B cell (primary cell): Measurements from ENCODE around the gene TCL1A. TPM values are rescaled to one million over a fixed set of nuclear protein-coding genes. Genes with fewer than 3 reads are reported as not detected.

Source experiments
- ATAC-seq: fragments of 200-7000 bp; cut with Tn5 transposase; one replicate; pipeline ENCODE4 v1.10.0; 2021; ENCODE audit warnings: low read depth, mild to moderate bottlenecking, moderate number of reproducible peaks, moderate library complexity
- CTCF ChIA-PET: fragments of 350-600 bp; sonication (Branson Sonifier 250); formaldehyde crosslinking; loops from one replicate; lab custom pipeline; 2021; ENCODE audit warnings: antibody characterized with exemption, inconsistent platforms; lab: Charles Lee
- POLR2A ChIA-PET: fragments of 350-600 bp; sonication (Branson Sonifier 250); formaldehyde crosslinking; loops from one replicate; lab custom pipeline; 2021; ENCODE audit warnings: antibody characterized with exemption; lab: Charles Lee
- DNase-seq: peaks from one replicate; pipeline ENCODE4 v3.0.0; 2013
- H2AFZ ChIP-seq: 2 replicates; pipeline ENCODE4 v1.6.1; 2012; ENCODE audit warnings: mild to moderate bottlenecking, low read depth, low read length; ENCODE audit not compliant: insufficient read depth, poor library complexity, severe bottlenecking
- H3K27ac ChIP-seq, 2 donors: 1 replicate in 1 of 2; 2 replicates in 1 of 2; pipeline ENCODE4 v1.5.1; 2012 to 2013; ENCODE audit warnings: low read length in 2 of 2, mild to moderate bottlenecking in 2 of 2, moderate library complexity in 1 of 2
- H3K27me3 ChIP-seq, 4 experiments: fragments of 200-600 bp in 1 of 4; sonication (generic) in 1 of 4; replicated peaks in 1 of 4; 1 replicate in 2 of 4; 2 replicates in 2 of 4; pipeline versions ENCODE4 v1.6.1 to v1.7.0; 2013 to 2016; ENCODE audit warnings: low read length in 3 of 4, mild to moderate bottlenecking in 2 of 4, mixed read lengths in 1 of 4, moderate library complexity in 1 of 4; ENCODE audit not compliant: insufficient read depth in 4 of 4, control insufficient read depth in 3 of 4; ENCODE audit errors: control extremely low read depth in 1 of 4
- H3K36me3 ChIP-seq, 2 experiments: replicated peaks in 1 of 2; 1 replicate in 1 of 2; 2 replicates in 1 of 2; pipeline versions ENCODE4 v1.6.1 to v1.7.1; 2013; ENCODE audit warnings: low read length in 1 of 2; ENCODE audit not compliant: insufficient read depth in 2 of 2, control insufficient read depth in 1 of 2; ENCODE audit errors: control extremely low read depth in 1 of 2, extremely low read depth in 1 of 2
- H3K4me1 ChIP-seq, 2 donors: fragments of 200-600 bp in 1 of 2; sonication (generic) in 1 of 2; 1 replicate in 1 of 2; 2 replicates in 1 of 2; pipeline versions ENCODE4 v1.5.1 to v1.6.1; 2013 to 2017; ENCODE audit warnings: low read length in 2 of 2; ENCODE audit not compliant: control insufficient read depth in 2 of 2, insufficient read depth in 2 of 2
- H3K4me2 ChIP-seq: replicated peaks from 2 replicates; pipeline ENCODE3; 2012; ENCODE audit warnings: mild to moderate bottlenecking, low read depth, low read length; ENCODE audit not compliant: poor library complexity, severe bottlenecking
- H3K4me3 ChIP-seq, 5 experiments: fragments of 200-600 bp in 1 of 5; sonication (generic) in 1 of 5; 1 replicate in 3 of 5; 2 replicates in 2 of 5; pipeline versions ENCODE4 v1.5.1 to v1.7.0; 2011 to 2016; ENCODE audit warnings: low read length in 4 of 5, mild to moderate bottlenecking in 4 of 5, low read depth in 2 of 5, control low read depth in 1 of 5, moderate library complexity in 1 of 5; ENCODE audit not compliant: insufficient read depth in 1 of 5; ENCODE audit errors: control extremely low read depth in 1 of 5, extremely low read depth in 1 of 5
- H3K79me2 ChIP-seq: fragments of 200-600 bp; sonication (generic); one replicate; pipeline ENCODE4 v1.6.0; 2016; ENCODE audit warnings: low read length; ENCODE audit not compliant: control insufficient read depth, insufficient read depth
- H3K9ac ChIP-seq: fragments of 200-600 bp; sonication (generic); 2 replicates; pipeline ENCODE4 v1.6.1; 2017; ENCODE audit warnings: mild to moderate bottlenecking, low read length, moderate library complexity
- H3K9me3 ChIP-seq, 3 donors: one replicate each; pipeline versions ENCODE4 v1.6.1 to v1.7.1; 2013; ENCODE audit warnings: low read length in 2 of 3; ENCODE audit not compliant: control insufficient read depth in 2 of 3, insufficient read depth in 1 of 3; ENCODE audit errors: control extremely low read depth in 1 of 3
- H4K20me1 ChIP-seq: 2 replicates; pipeline ENCODE4 v1.6.0; 2012; ENCODE audit warnings: mild to moderate bottlenecking, low read length; ENCODE audit not compliant: insufficient read depth, control insufficient read depth, poor library complexity, severe bottlenecking
- H3K27ac Mint-ChIP-seq: one replicate; pipeline ENCODE4 v1.8.0; 2021; ENCODE audit warnings: mixed read lengths
- H3K27me3 Mint-ChIP-seq: one replicate; pipeline ENCODE4 v1.8.0; 2021; ENCODE audit warnings: mixed read lengths
- H3K4me1 Mint-ChIP-seq: one replicate; pipeline ENCODE4 v1.8.0; 2021; ENCODE audit warnings: mixed read lengths
- H3K4me3 Mint-ChIP-seq: one replicate; pipeline ENCODE4 v1.8.0; 2021; ENCODE audit warnings: mixed read lengths
- H3K9me3 Mint-ChIP-seq: one replicate; pipeline ENCODE4 v1.8.0; 2022; ENCODE audit warnings: mixed read lengths; ENCODE audit not compliant: insufficient read depth
- EZH2 ChIP-seq: IDR thresholded peaks from 2 replicates; pipeline ENCODE4 v1.6.1; 2012; ENCODE audit warnings: borderline replicate concordance, low read depth, mild to moderate bottlenecking, moderate library complexity, low read length; ENCODE audit not compliant: insufficient read depth, poor library complexity, severe bottlenecking
- WGBS: methylation state at CpG from one replicate; pipeline ENCODE4 v1.1.5; 2013; ENCODE audit warnings: missing lambda C conversion rate; ENCODE audit not compliant: insufficient coverage; 5-methylcytosine and 5-hydroxymethylcytosine counted together
- intact Hi-C: fragments of 100-400 bp; cut with micrococcal nuclease; formaldehyde crosslinking; loops from one replicate; pipeline ENCODE4 v1.10.0; 2022
- polyA plus RNA-seq: library from polyadenylated mRNA; depleted of rRNA; stranded (reverse); fragments of >200 nt; gene quantifications from 2 replicates; pipeline ENCODE4 v1.2.3, GENCODE V29; 2012
- total RNA-seq, 2 donors: library from RNA; stranded (reverse); fragments of 120-200 nt in 1 of 2; gene quantifications; 1 replicate in 1 of 2; 2 replicates in 1 of 2; pipeline versions ENCODE4 v1.2.3 to v1.2.4, GENCODE V29; 2013 to 2022
- TF ChIP-seq, protein P1 (sequence below): fragments of 200-600 bp; IDR thresholded peaks from one replicate; pipeline ENCODE4 v1.8.0; 2022; ENCODE audit warnings: antibody characterized with exemption, mild to moderate bottlenecking

The TCL1A gene
- total and polyA plus RNA-seq, 2 donors (not counting 1 experiment from before 2014, with no cell fraction given): 272 to 770 TPM

DNA sequence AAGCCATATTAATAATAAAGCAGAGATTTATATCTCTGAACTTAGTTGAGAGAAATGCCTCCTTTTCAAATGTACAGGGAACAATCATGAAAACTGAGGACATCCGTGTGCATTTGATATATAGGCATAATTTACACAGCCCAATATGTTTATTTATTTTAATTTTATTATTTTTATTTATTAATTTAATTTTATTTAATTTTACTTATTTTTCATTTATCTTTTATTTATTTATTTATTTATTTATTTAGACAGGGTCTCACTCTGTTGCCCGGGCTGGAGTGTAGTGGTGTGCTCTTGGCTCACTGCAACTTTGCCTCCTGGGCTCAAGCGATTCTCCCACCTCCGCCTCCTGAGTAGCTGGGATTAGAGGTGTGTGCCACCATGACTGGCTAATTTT lies 8.4 kb downstream of the TCL1A start:
- intact Hi-C loops: no loop called here
- H3K79me2 ChIP-seq: peaks cover 61% of the 10 kb centered on the region
- DNase-seq: no peak
- H3K27ac ChIP-seq: peak overlapping the region; percentile 55 to 94
- Mint-ChIP-seq H3K9me3 (no peaks in the 10 kb centered on the region), H3K27me3 (peaks cover 29% of the 10 kb centered on the region), H3K27ac (peak overlapping the region; percentile 60), H3K4me1 (peaks cover 78% of the 10 kb centered on the region), H3K4me3 (peak overlapping the region; percentile 42)
- no peaks in the 10 kb centered on the region for H4K20me1 ChIP-seq
- H3K27me3 ChIP-seq: no peaks in the 10 kb centered on the region
- H2AFZ ChIP-seq: no peak overlapping the region
- no peak overlapping the region for H3K9ac ChIP-seq
- no CpG with 5 or more reads among the region's 4 CpGs for WGBS
- peaks cover 4 to 22% of the 10 kb centered on the region in 2 experiments for H3K36me3 ChIP-seq
- CTCF ChIA-PET: no interaction called here
- H3K4me3 ChIP-seq: peak overlapping the region in 1 of 5 experiments; percentile 17
- H3K4me1 ChIP-seq: peaks cover 80 to 88% of the 10 kb centered on the region in 2 donors
- no peak for ATAC-seq
- TF ChIP-seq EZH2: no peak
- TF ChIP-seq, protein P1, sequence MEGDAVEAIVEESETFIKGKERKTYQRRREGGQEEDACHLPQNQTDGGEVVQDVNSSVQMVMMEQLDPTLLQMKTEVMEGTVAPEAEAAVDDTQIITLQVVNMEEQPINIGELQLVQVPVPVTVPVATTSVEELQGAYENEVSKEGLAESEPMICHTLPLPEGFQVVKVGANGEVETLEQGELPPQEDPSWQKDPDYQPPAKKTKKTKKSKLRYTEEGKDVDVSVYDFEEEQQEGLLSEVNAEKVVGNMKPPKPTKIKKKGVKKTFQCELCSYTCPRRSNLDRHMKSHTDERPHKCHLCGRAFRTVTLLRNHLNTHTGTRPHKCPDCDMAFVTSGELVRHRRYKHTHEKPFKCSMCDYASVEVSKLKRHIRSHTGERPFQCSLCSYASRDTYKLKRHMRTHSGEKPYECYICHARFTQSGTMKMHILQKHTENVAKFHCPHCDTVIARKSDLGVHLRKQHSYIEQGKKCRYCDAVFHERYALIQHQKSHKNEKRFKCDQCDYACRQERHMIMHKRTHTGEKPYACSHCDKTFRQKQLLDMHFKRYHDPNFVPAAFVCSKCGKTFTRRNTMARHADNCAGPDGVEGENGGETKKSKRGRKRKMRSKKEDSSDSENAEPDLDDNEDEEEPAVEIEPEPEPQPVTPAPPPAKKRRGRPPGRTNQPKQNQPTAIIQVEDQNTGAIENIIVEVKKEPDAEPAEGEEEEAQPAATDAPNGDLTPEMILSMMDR: no peak
- POLR2A ChIA-PET: no interaction called here
- peak overlapping the region; percentile 55 for H3K4me2 ChIP-seq
- H3K9me3 ChIP-seq: peaks cover 0 to 7% (median 0%) of the 10 kb centered on the region in 3 donors

DNA sequence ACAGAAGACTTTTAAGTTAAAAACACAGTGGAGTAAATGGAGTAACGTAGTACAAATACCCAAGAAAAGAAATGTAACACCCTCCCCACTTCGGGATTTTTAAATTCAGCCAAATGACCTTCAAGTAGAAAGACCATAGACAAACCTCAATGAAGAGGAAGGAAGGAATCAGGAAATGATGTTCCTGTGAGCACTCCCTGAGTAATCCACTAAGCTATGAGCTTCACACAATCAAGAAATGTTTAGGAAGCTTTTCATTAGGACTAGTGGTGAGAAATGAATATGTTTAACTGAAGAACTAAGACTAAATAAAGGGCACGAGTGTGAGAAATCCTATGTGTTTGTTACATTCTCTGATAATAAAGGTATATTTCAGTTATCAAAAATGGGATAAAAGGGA lies 10.1 kb downstream of the TCL1A start:
- H3K27me3 ChIP-seq: no peaks in the 10 kb centered on the region
- no peak for DNase-seq
- Mint-ChIP-seq H3K4me3 (peak overlapping the region; percentile 52), H3K27ac (peak overlapping the region; percentile 73), H3K27me3 (peaks cover 27% of the 10 kb centered on the region), H3K9me3 (no peaks in the 10 kb centered on the region), H3K4me1 (peaks cover 77% of the 10 kb centered on the region)
- H3K79me2 ChIP-seq: peaks cover 45% of the 10 kb centered on the region
- ChIA-PET POLR2A (interaction anchor here (0.7 to 1.7 kb wide), 3 partner anchors 17 to 40 kb away, joined by 3 to 5 read pairs (median 3); no protein-coding TSS in a partner anchor), CTCF (no interaction called here)
- H3K9ac ChIP-seq: no peak overlapping the region
- peaks cover 0 to 7% (median 0%) of the 10 kb centered on the region in 3 donors for H3K9me3 ChIP-seq
- no peak for ATAC-seq
- H3K27ac ChIP-seq: peak overlapping the region; percentile 55 to 94
- no peaks in the 10 kb centered on the region for H4K20me1 ChIP-seq
- H3K4me3 ChIP-seq: peak overlapping the region in 1 of 5 experiments; percentile 20
- TF ChIP-seq EZH2: no peak
- TF ChIP-seq, protein P1: no peak
- WGBS: no CpG with 5 or more reads among the region's 3 CpGs
- peaks cover under 1 to 8% of the 10 kb centered on the region in 2 experiments for H3K36me3 ChIP-seq
- no peak overlapping the region for H2AFZ ChIP-seq
- H3K4me2 ChIP-seq: peak overlapping the region; percentile 55
- intact Hi-C loops: no loop called here
- peaks cover 80 to 88% of the 10 kb centered on the region in 2 donors for H3K4me1 ChIP-seq
